GM19324 (cell line): ENCODE data around the gene MPV17L.
"Not testable (repeated sequence)": the region's sequence is repeated elsewhere in the genome, so short reads cannot be mapped to it uniquely, and the experiment has no call there.

Source experiments
- ATAC-seq: cut with Tn5 transposase; IDR thresholded peaks from one replicate; pipeline ENCODE4 v1.9.1; 2021; ENCODE audit warnings: mild to moderate bottlenecking, moderate library complexity; ENCODE audit not compliant: unreplicated experiment, low FRiP score

The MPV17L gene

GRCh38 chr16:15407756-15408155 is 12.2 kb downstream of the MPV17L start:
- ATAC-seq, result not testable (repeated sequence)

DNA sequence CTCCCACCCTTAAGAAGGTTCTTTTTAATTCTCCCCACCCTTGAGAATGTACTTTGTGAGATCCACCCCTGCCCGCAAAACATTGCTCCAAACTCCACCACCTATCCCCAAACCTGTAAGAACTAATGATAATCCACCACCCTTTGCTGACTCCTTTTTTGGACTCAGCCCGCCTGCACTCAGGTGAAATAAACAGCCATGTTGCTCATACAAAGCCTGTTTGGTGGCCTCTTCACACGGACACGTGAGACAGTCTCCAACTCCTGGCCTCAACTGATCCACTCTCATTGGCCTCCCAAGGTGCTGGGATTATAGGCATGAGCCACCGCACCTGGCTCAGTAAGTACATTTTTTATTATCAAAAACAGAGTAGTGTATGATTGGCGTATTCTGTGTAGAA is 13.9 kb downstream of the MPV17L start:
- not testable (repeated sequence) for ATAC-seq

DNA sequence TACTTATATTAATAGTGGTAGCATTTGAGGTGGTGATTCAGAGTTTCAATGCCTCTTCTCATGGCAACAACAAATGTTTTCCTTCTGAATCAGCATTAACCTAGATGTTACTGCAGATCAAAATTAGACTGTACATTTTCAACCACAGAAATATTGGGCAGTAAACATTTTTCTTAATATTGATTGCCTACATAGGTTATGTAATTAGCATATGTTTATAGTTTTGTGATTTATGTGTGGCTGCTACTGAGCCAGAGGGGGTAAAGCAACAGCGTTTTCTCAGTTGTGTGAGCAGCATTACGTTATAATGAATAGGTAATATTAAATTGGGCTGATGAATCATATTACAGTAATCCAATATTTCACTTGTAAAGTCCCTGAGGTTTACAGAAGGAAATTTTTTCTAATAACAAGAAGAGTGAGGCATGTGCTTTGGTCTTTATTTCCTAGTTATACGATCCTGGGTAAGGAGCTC is 20.0 kb downstream of the MPV17L start:
- no peak for ATAC-seq

DNA sequence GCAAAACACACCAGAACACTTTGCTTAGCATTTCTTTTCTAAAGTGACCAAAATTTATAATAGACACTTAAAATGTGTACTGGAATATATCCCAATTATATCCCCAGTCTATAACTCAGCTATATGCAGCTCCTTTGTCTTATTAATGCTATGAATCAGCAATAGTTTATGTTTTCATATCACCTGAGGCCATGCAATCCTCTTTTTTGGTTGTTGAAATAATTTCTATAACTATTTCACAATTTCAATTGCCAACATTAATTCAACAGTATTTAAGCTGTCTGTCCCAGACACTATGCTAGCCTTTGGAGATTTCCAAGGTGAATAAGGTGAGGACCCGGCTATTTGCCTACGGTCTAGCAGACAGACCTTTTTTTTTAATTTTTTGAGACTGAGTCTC is 21.6 kb downstream of the MPV17L start:
- ATAC-seq, result no peak

GRCh38 chr16:15418206-15418605 is 22.7 kb downstream of the MPV17L start:
- ATAC-seq, result no peak

- not testable (repeated sequence) for ATAC-seq
Measured at GRCh38 chr16:15421696-15422095, 26.1 kb downstream of the MPV17L start.

DNA sequence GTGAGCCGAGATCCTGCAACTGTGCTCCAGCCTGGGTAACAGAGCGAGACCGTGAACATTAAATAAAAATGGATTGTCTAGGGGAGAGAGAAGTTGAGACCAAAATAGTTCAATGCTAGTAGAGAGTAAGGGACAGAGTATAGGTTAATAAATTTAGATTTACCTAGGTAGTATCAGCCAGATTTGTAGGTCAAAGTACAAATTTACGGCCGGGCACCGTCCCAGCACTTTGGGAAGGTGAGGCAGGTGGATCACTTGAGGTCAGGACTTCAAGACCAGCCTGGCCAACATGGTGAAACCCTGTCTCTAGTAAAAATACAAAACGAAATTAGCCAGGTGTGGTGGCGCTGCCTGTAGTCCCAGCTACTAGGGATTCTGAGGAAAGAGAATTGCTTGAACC is 26.7 kb downstream of the MPV17L start:
- no peak for ATAC-seq

- ATAC-seq, result no peak
Measured at GRCh38 chr16:15425861-15426260, 30.3 kb downstream of the MPV17L start.

- no peak for ATAC-seq
Measured at GRCh38 chr16:15426796-15427195, 31.2 kb downstream of the MPV17L start.

- no peak for ATAC-seq
Measured at GRCh38 chr16:15427648-15428239, 32.2 kb downstream of the MPV17L start.

DNA sequence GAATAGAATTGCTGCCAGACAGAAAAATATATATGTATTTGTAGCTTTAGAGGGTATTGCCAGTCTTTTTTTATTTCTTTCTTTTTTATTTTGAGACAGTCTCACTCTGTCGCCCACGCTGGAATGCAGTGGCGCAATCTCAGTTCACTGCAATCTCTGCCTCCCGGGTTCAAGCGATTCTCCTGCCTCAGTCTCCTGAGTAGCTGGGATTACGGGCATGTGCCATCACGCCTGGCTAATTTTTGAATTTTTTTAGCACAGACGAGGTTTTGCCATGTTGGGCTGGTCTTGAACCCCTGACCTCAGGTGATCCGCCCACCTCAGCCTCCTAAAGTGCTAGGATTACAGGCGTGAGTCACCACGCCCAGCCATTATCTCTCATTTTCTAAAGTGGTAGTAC is 35.3 kb downstream of the MPV17L start:
- ATAC-seq, result not testable (repeated sequence)

GRCh38 chr16:15434079-15434424 is 38.5 kb downstream of the MPV17L start:
- no peak for ATAC-seq

- ATAC-seq, result no peak
Measured at GRCh38 chr16:15434425-15435215, 39.1 kb downstream of the MPV17L start, which contains the start of gene BMERB1. Gene BMERB1, plus strand, starts transcription at chr16:15434588. Its CDS starts 66 bp downstream, at chr16:15434654.

DNA sequence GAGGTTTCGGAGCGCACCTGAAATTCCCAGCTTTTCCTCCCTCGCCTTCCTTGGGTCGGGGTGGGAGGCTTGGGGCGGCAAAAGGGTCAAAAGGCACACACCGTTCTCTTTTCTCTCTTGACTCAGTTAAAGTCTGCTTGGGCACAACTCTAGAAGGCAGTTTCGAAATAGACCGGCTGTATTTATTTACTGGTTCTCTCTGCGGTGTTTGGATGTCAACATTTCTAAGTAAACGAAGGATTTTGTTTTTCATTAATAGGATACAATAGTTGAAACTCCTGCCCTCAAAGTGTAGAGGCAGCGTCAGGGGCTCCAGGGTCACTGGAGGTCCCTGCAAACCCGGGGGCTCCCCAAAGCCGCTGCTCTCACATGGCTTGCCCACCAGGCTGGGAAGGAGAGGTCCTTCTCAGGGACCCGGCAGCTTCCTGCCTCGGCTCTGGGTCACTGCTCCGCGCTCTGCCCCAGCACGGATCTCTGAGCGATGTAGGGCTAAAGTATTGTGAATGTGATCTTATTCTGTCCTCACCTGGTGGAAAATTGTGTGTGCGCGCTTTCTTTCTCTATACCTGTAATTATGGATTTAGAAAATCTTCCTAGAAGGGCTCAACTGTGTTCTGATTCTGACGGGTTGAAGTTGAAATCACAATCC is 39.8 kb downstream of the MPV17L start:
- no peak for ATAC-seq

GRCh38 chr16:15439102-15439501 is 43.5 kb downstream of the MPV17L start:
- no peak for ATAC-seq

DNA sequence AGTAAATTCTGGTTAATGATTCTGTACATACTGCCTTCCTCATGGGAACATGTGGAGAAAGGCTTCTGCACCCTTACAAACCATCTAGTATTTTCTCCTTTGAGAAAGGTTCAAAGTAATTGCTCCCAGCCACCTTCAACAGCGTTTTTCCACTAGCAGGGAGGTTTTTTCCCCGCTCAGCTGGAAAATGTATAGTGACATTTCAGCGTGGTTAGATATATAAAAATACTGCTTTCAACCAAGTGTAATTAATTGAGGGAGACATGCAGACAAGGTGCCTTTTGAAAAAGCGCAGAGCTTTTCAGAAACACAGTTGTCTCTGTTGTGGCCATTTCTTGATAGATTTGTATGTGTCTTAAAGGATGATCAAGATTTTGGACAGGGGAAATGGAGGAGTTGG is 44.0 kb downstream of the MPV17L start:
- ATAC-seq, result no peak

- no peak for ATAC-seq
Measured at GRCh38 chr16:15440852-15441251, 45.3 kb downstream of the MPV17L start.

DNA sequence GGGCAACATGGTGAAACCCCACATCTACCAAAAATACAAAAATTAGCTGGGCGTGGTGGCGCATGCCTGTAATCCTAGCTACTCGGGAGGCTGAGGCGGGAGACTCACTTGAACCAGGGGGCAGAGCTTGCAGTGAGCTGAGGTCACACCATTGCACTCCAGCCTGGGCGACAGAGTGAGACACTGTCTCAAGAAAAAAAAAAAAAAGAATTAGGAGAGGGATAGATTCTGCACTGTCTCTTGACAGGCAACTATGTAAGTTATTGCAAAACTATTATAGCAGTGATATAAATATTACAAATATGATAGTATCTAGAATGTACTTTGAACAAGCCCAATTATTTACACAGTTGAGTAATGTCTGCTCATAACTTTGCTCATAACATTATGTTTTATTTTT is 46.6 kb downstream of the MPV17L start:
- not testable (repeated sequence) for ATAC-seq

DNA sequence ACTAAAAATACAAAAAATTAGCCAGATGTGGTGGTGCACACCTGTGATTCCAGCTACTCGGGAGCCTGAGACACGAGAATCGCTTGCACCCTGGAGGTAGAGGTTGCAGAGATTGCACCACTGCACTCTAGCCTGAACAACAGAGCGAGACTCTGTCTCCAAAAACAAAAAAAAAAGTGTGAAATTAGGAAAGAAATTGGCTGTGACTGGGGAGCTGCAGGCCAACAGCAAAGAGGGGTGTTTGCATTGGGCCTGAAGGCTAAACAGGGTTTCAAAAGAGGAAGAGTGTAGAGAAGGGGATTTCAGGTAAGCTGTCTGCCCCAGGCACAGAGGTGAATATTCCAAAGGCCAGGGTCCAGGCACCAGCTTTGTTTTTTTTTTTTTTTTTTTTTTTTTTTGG is 48.2 kb downstream of the MPV17L start:
- no peak for ATAC-seq

DNA sequence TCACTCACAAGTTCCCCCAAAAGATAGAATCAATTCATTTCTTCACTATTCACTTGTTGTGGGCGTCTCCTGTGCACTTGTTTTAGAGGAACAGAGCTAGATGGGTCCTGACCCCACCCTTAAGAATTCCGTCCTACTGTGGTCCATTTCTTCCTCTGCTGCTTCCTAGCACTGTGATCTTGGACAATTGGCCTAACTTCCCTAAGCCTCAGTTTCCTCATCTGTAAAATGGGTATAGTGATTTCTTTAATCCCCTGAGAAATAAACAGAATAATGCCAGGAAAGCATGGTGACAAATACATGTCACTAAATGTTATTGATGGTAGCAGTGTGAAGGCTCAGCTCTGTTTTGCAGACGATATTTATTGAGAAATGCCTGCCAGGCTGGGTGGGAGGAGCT is 48.7 kb downstream of the MPV17L start:
- no peak for ATAC-seq

DNA sequence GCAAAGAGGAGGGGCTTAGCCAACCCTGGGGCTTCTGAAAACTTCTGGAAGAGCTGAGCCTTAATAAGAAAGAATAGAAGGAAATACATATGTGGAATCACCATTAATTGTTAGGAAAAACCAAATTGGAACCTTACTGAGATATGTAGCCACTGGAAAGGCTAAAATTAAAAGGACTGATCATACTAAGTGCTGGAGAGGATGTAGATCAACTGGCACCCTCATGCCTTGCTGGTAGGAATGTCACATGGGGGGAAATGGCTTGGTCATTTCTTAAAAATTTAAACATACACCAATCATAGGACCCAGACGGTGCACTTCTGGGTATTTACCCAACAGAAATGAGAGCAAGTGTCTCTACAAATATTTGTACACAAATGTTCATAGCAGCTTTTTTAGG is 49.9 kb downstream of the MPV17L start:
- ATAC-seq, result no peak

DNA sequence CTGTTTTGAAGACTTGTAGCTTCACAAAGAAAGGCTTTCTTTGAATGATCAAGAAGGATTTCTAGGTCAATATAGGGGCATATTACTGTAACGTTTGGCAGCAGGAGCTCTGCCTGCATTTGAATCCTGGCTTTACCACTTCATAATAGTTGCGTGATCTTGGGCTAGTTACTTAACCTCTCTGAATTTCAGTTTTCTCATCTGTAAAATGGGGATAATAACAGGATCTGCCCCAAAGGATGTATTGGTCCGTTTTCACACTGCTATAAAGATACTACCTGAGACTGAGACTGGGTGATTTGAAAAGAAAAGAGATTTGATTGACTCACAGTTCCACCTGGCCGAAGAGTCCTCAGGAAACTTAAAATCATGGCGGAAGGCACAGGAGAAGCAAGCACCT is 51.3 kb downstream of the MPV17L start:
- no peak for ATAC-seq
